Keratinocyte (primary cell): ENCODE measurements around the gene AGTRAP. TPM values are rescaled to one million over a fixed set of nuclear protein-coding genes. Genes with fewer than 3 reads are reported as not detected.

Experiments
- DNase-seq: peaks from one replicate; pipeline ENCODE4 v3.0.0-alpha.2; 2011; ENCODE audit warnings: low read depth, missing footprints, low spot score
- FAIRE-seq: peaks from 2 replicates; lab custom pipeline; 2011; peaks lifted over from hg19 to GRCh38; lab: Jason Lieb, UNC
- H2AFZ ChIP-seq: 2 replicates; pipeline ENCODE4 v1.6.0; 2012; ENCODE audit warnings: low read length, control low read depth, inconsistent platforms; ENCODE audit not compliant: control insufficient read depth
- H3K27ac ChIP-seq: 2 replicates; pipeline ENCODE4 v1.5.1; 2011; ENCODE audit warnings: low read length; ENCODE audit not compliant: control insufficient read depth, insufficient read depth
- H3K27me3 ChIP-seq: 3 replicates; pipeline ENCODE4 v1.6.0; 2011; ENCODE audit warnings: low read length; ENCODE audit not compliant: control insufficient read depth, insufficient read depth; ENCODE audit errors: extremely low read depth
- H3K36me3 ChIP-seq, 2 experiments: 2 replicates in 1 of 2; 3 replicates in 1 of 2; pipeline ENCODE4 v1.5.1; 2011; ENCODE audit warnings: low read length in 2 of 2, mild to moderate bottlenecking in 1 of 2; ENCODE audit not compliant: control insufficient read depth in 2 of 2, insufficient read depth in 2 of 2; ENCODE audit errors: extremely low read depth in 1 of 2
- H3K4me1 ChIP-seq: 3 replicates; pipeline ENCODE4 v1.5.1; 2011; ENCODE audit warnings: low read length; ENCODE audit not compliant: control insufficient read depth, insufficient read depth; ENCODE audit errors: extremely low read depth
- H3K4me2 ChIP-seq: 3 replicates; pipeline ENCODE4 v1.6.0; 2011; ENCODE audit warnings: low read depth, low read length; ENCODE audit not compliant: control insufficient read depth, insufficient read depth; ENCODE audit errors: extremely low read depth
- H3K4me3 ChIP-seq, 3 experiments: fragments of 200-600 bp in 1 of 3; sonication (generic) in 1 of 3; 2 replicates in 2 of 3; 3 replicates in 1 of 3; pipeline ENCODE4 v1.5.1; 2011 to 2016; ENCODE audit warnings: low read length in 3 of 3, mild to moderate bottlenecking in 3 of 3, control low read depth in 2 of 3, inconsistent platforms in 1 of 3, low read depth in 1 of 3, mixed read lengths in 1 of 3, mixed run types in 1 of 3, moderate library complexity in 1 of 3; ENCODE audit not compliant: control insufficient read depth in 2 of 3, insufficient read depth in 2 of 3; ENCODE audit errors: extremely low read depth in 1 of 3
- H3K79me2 ChIP-seq: 2 replicates; pipeline ENCODE4 v1.6.0; 2012; ENCODE audit warnings: low read length; ENCODE audit not compliant: control insufficient read depth, insufficient read depth
- H3K9ac ChIP-seq: 3 replicates; pipeline ENCODE4 v1.6.0; 2011; ENCODE audit warnings: low read length; ENCODE audit not compliant: control insufficient read depth, insufficient read depth; ENCODE audit errors: extremely low read depth
- H3K9me1 ChIP-seq: 3 replicates; pipeline ENCODE4 v1.6.0; 2011; ENCODE audit warnings: low read length; ENCODE audit not compliant: control insufficient read depth, insufficient read depth; ENCODE audit errors: extremely low read depth
- H3K9me3 ChIP-seq: 2 replicates; pipeline ENCODE4 v1.5.1; 2012; ENCODE audit warnings: low read depth, low read length; ENCODE audit not compliant: control insufficient read depth
- H4K20me1 ChIP-seq: 3 replicates; pipeline ENCODE4 v1.6.0; 2011; ENCODE audit warnings: low read length; ENCODE audit not compliant: control insufficient read depth, insufficient read depth; ENCODE audit errors: extremely low read depth
- EZH2 ChIP-seq: IDR thresholded peaks from one replicate; pipeline ENCODE4 v1.6.1; 2012; ENCODE audit warnings: inconsistent platforms, mild to moderate bottlenecking, low read length, moderate library complexity
- dilution Hi-C: fragments of 300-500 bp; cut with MboI; formaldehyde crosslinking; loops from one replicate; pipeline ENCODE4 v1.7.0; 2020; ENCODE audit warnings: low sequenced_read_pairs; ENCODE audit not compliant: extremely low pct_ligation_motif_present
- polyA plus RNA-seq, 5 experiments: library from polyadenylated mRNA; depleted of rRNA in 3 of 5; stranded (reverse) in 3 of 5; stranded (forward) in 1 of 5; unstranded in 1 of 5; fragments of >200 nt; gene quantifications; 1 replicate in 1 of 5; 2 replicates in 3 of 5; 3 replicates in 1 of 5; pipeline versions ENCODE4 v1.2.1 to v1.2.3, GENCODE V29; 2011 to 2012; ENCODE audit warnings: missing spikeins in 2 of 5, low read depth in 1 of 5, low replicate concordance in 1 of 5
- TF ChIP-seq, protein P1 (sequence below), 3 experiments: IDR thresholded peaks in 1 of 3; conservative IDR thresholded peaks in 1 of 3; optimal IDR thresholded peaks in 1 of 3; 2 replicates in 2 of 3; 3 replicates in 1 of 3; pipeline versions ENCODE3 to v1.5.1; 2011; ENCODE audit warnings: low read length in 3 of 3, mild to moderate bottlenecking in 3 of 3, moderate library complexity in 2 of 3, control low read depth in 1 of 3, inconsistent platforms in 1 of 3; ENCODE audit not compliant: insufficient read depth in 2 of 3; ENCODE audit errors: extremely low read depth in 1 of 3

The AGTRAP gene
- polyA plus RNA-seq, 1 donor (not counting 4 experiments of a cell fraction or from before 2014, with no cell fraction given): 36.7 TPM

GRCh38 chr1:11738783-11739182, 2.8 kb downstream of the AGTRAP start:
- H3K9me1 ChIP-seq: peaks cover 3% of the 10 kb centered on the region
- H3K79me2 ChIP-seq: peaks cover 17% of the 10 kb centered on the region
- no peak overlapping the region for H2AFZ ChIP-seq
- H3K4me2 ChIP-seq: no peak overlapping the region
- dilution Hi-C loops: no loop called here
- H3K27me3 ChIP-seq: no peaks in the 10 kb centered on the region
- no peak overlapping the region for H3K9ac ChIP-seq
- TF ChIP-seq, protein P1, sequence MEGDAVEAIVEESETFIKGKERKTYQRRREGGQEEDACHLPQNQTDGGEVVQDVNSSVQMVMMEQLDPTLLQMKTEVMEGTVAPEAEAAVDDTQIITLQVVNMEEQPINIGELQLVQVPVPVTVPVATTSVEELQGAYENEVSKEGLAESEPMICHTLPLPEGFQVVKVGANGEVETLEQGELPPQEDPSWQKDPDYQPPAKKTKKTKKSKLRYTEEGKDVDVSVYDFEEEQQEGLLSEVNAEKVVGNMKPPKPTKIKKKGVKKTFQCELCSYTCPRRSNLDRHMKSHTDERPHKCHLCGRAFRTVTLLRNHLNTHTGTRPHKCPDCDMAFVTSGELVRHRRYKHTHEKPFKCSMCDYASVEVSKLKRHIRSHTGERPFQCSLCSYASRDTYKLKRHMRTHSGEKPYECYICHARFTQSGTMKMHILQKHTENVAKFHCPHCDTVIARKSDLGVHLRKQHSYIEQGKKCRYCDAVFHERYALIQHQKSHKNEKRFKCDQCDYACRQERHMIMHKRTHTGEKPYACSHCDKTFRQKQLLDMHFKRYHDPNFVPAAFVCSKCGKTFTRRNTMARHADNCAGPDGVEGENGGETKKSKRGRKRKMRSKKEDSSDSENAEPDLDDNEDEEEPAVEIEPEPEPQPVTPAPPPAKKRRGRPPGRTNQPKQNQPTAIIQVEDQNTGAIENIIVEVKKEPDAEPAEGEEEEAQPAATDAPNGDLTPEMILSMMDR (optimal IDR thresholded peaks at IDR 0.05 in 1 of 3, IDR thresholded peaks at IDR 0.05 in 1 of 3, conservative IDR thresholded peaks at IDR 0.05 in 1 of 3; ENCODE audit: extremely low read depth in 1 of 3, insufficient read depth in 2 of 3, low read length in 3 of 3): no peak
- TF ChIP-seq EZH2: no peak
- DNase-seq: no peak
- no peak for FAIRE-seq
- peaks cover 0 to 6% of the 10 kb centered on the region in 2 experiments for H3K36me3 ChIP-seq
- H3K27ac ChIP-seq: no peak overlapping the region
- H3K9me3 ChIP-seq: no peaks in the 10 kb centered on the region
- no peaks in the 10 kb centered on the region for H4K20me1 ChIP-seq
- H3K4me3 ChIP-seq: no peak overlapping the region
- peaks cover 27% of the 10 kb centered on the region for H3K4me1 ChIP-seq

DNA sequence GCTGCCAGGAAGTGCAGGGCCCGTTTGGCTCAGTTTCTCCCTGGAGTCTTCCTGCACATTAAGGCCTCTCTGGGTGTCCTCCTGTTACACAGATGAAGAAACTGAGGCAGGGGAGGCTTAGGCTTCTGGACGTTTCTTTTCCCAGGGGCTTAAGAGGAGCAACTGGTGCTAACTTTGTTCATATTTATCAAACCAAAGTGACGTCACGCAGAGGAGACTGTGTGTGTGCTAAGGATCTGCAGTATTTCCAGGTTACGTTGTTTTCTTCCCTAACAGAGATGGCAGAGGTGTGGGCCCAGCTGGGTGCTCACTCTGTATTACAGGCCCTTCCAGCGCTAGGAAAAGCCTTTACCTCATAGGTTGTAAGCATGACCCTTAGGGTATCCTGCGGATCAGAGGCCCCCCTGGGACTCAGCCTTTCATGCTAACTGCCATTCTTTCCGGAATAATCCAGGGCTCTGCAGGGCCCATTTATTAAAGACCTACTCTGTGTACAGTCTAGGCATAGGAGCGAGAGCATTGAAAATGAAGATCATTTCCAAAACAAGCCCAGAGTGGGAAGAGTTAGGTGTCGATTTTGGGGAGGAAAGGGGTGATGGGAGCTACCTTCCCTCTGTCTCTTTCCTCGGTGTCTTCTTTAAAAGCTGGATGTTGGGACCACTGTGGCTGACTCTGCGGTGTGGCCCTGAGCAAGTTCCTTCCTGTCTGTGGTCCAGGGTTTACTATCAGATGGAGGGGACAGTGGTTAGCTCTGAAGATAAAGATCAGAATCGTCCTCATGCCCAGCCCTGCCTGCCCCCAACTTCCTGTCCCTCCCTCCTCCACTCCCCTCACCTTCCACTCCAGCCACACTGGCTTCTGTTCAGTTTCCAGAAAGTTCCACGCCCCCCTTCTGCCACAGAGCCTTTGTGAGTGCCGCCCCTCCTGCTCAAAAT, 4.6 kb downstream of the AGTRAP start:
- no peak overlapping the region for H2AFZ ChIP-seq
- H3K4me1 ChIP-seq: peaks cover 25% of the 10 kb centered on the region
- H3K4me2 ChIP-seq: no peak overlapping the region
- no peak overlapping the region for H3K27ac ChIP-seq
- TF ChIP-seq, protein P1 (optimal IDR thresholded peaks at IDR 0.05 in 1 of 3, IDR thresholded peaks at IDR 0.05 in 1 of 3, conservative IDR thresholded peaks at IDR 0.05 in 1 of 3; ENCODE audit: extremely low read depth in 1 of 3, insufficient read depth in 2 of 3, low read length in 3 of 3): no peak
- no peak for TF ChIP-seq EZH2
- no peak for FAIRE-seq
- H3K9me3 ChIP-seq: no peaks in the 10 kb centered on the region
- dilution Hi-C loops: no loop called here
- no peaks in the 10 kb centered on the region for H4K20me1 ChIP-seq
- H3K27me3 ChIP-seq: no peaks in the 10 kb centered on the region
- no peaks in the 10 kb centered on the region for H3K9me1 ChIP-seq
- H3K4me3 ChIP-seq: no peak overlapping the region
- H3K36me3 ChIP-seq: peaks cover 4 to 8% of the 10 kb centered on the region in 2 experiments
- H3K9ac ChIP-seq: no peak overlapping the region
- DNase-seq: no peak
- H3K79me2 ChIP-seq: peaks cover 17% of the 10 kb centered on the region
